ENCODE results near the gene RAB31.

Gene RAB31

GRCh38 chr18:9792565-9793245 is 84.6 kb downstream of the RAB31 start:
- no peak for DNase-seq

- DNase-seq, result no peak
These were observed 87.9 kb downstream of the RAB31 start for GRCh38 chr18:9796011-9796410.

- no peak for DNase-seq
These were observed 88.9 kb downstream of the RAB31 start for GRCh38 chr18:9796935-9797549.

- no peak for DNase-seq
These were observed 94.3 kb downstream of the RAB31 start for GRCh38 chr18:9802175-9803062.

GRCh38 chr18:9803063-9803697 is 95.1 kb downstream of the RAB31 start:
- no peak for DNase-seq

- peak; percentile 74 for DNase-seq
These were observed 95.8 kb downstream of the RAB31 start for GRCh38 chr18:9803698-9804516.

- peak; percentile 74 for DNase-seq
These were observed 96.5 kb downstream of the RAB31 start for GRCh38 chr18:9804517-9805104.

- no peak for DNase-seq
These were observed 98.8 kb downstream of the RAB31 start for GRCh38 chr18:9806905-9807304.

GRCh38 chr18:9808295-9809241 is 100.5 kb downstream of the RAB31 start:
- no peak for DNase-seq

GRCh38 chr18:9809697-9810096 is 101.6 kb downstream of the RAB31 start:
- DNase-seq, result no peak

- no peak for DNase-seq
These were observed 102.2 kb downstream of the RAB31 start for GRCh38 chr18:9810299-9810698.

- DNase-seq, result no peak
These were observed 103.0 kb downstream of the RAB31 start for GRCh38 chr18:9810994-9811705.

GRCh38 chr18:9811978-9812377 is 103.9 kb downstream of the RAB31 start:
- DNase-seq, result no peak

GRCh38 chr18:9814431-9814830 is 106.3 kb downstream of the RAB31 start:
- no peak for DNase-seq

- DNase-seq, result no peak
These were observed 109.2 kb downstream of the RAB31 start for GRCh38 chr18:9817286-9817685.

- DNase-seq, result no peak
These were observed 109.8 kb downstream of the RAB31 start for GRCh38 chr18:9817725-9818422.

- DNase-seq, result no peak
These were observed 110.3 kb downstream of the RAB31 start for GRCh38 chr18:9818423-9818734.

GRCh38 chr18:9820127-9820526 is 112.0 kb downstream of the RAB31 start:
- no peak for DNase-seq

GRCh38 chr18:9820719-9821118 is 112.6 kb downstream of the RAB31 start:
- no peak for DNase-seq
